HG03196 (cell line): ENCODE results near the gene NTRK3.

Experiments
- ATAC-seq: cut with Tn5 transposase; IDR thresholded peaks from one replicate; pipeline ENCODE4 v1.9.1; 2021; ENCODE audit not compliant: unreplicated experiment

The NTRK3 gene

GRCh38 chr15:88188300-88188699 lies 68.2 kb downstream of the NTRK3 start:
- no peak for ATAC-seq

DNA sequence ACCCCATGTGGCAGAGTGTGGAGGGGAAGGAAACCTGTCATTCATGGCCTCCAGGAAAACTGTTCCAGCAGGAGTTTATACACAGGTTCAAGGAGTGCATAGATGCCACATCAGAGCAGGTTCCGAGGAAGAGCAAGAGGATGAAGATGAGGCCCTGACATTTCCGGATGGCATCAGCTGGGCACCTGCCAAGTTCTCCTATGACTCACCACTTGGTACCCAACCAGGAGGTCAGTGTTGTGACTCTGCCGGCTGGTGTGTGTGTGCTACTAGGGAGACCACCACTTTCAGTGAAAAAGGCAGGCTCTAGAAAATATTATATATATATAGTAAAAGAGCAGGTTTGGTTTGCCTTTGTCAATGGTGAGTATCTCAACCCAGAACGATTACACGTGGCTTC lies 69.3 kb downstream of the NTRK3 start:
- ATAC-seq: no peak

GRCh38 chr15:88185584-88185983 lies 71.0 kb downstream of the NTRK3 start:
- no peak for ATAC-seq

- ATAC-seq: no peak
Observed at GRCh38 chr15:88181613-88182012, 74.9 kb downstream of the NTRK3 start.

GRCh38 chr15:88179562-88179961 lies 77.0 kb downstream of the NTRK3 start:
- ATAC-seq: peak; percentile 83

GRCh38 chr15:88178631-88179030 lies 77.9 kb downstream of the NTRK3 start:
- no peak for ATAC-seq

DNA sequence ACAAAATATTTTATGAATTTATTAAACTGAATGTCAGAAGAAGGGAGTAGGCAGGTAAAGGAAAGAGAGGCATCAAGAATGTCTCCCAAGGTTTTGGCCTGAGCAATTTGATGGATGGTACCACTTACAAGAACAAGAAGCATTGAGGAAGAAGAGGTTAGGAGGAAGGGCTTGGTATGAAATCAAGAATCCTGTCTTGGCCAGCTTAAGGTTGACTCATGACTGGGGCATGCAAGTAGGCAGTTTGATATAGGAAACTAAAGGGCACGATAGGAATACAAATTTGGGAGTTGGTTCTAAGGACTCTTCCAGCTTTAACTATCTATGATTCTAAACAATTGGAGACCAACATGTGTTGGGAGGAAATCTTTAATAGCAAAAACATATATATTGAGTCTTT lies 79.1 kb downstream of the NTRK3 start:
- ATAC-seq: no peak

- ATAC-seq: no peak
Observed at GRCh38 chr15:88174571-88174970, 82.0 kb downstream of the NTRK3 start.

DNA sequence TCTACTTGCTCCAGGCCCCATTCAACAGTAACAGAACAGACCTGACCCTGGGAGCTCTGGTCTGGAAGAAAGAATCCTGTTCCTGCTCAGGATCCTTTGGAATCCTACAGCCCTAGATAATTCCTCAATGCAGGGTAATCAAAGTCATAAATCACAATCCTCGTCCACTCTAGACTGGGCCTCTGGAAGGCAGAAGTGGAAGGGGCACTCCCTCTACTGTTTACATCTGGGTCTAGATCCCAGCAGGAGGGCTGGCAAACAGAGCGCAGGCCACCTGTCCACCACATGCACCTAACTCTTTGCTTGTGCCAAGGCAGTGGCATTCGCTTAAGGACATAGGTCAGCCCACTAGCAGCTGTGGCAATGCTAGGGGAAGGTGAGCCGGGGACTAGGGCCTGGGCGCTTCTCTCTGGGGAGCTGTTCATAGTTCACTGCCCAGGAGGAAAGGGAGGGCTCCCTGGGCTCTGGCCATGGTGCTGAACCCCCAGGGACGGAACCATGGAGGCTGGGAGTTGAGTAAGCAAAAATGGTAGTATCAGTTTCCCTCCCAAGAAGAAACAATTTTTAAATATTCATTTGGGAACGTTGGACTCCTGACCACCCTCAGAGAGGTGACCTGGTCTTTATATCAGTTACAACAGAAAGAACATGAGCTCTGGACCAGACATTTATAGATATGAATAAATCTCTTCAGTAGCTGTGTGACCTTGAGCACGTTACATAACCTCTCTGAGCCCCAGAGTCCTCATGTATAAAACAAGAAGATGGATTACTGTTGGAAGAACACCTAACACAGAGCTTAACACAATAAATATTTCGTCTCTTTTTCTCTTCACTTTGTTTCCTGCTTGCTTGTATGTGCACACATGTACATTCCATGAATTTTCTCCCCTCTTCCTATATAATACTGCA lies 90.2 kb downstream of the NTRK3 start:
- no peak for ATAC-seq

DNA sequence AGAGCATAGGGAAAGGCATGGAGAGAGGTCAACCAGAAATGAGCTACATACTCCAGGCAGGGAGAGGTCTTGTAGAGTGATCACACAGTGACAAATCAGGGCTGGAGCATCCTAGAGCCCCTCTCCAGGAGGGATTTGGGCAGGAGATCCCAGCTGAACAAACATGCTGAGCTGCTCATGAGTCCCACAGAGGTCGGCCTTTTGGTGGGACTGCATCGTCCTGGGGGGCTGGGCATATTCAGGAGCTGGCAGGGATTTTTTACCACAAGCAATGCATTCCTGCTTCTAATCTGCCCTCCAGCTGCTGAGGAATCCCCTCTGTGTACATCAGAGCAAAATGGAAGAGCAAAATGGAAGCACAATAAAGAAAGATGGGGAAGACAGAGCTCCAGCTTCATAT lies 94.9 kb downstream of the NTRK3 start:
- ATAC-seq: no peak

- ATAC-seq: no peak
Observed at GRCh38 chr15:88155310-88155709, 101.2 kb downstream of the NTRK3 start.

- no peak for ATAC-seq
Observed at GRCh38 chr15:88152672-88153071, 103.9 kb downstream of the NTRK3 start.

- no peak for ATAC-seq
Observed at GRCh38 chr15:88147760-88148159, 108.8 kb downstream of the NTRK3 start.

- no peak for ATAC-seq
Observed at GRCh38 chr15:88144921-88145653, 111.5 kb downstream of the NTRK3 start.

- no peak for ATAC-seq
Observed at GRCh38 chr15:88142121-88142520, 114.4 kb downstream of the NTRK3 start.

GRCh38 chr15:88141269-88141889 lies 115.2 kb downstream of the NTRK3 start:
- ATAC-seq: no peak

- ATAC-seq: no peak
Observed at GRCh38 chr15:88140398-88140797, 116.1 kb downstream of the NTRK3 start.

GRCh38 chr15:88139936-88140335 lies 116.6 kb downstream of the NTRK3 start:
- no peak for ATAC-seq

GRCh38 chr15:88133795-88134194 lies 122.7 kb downstream of the NTRK3 start:
- no peak for ATAC-seq

DNA sequence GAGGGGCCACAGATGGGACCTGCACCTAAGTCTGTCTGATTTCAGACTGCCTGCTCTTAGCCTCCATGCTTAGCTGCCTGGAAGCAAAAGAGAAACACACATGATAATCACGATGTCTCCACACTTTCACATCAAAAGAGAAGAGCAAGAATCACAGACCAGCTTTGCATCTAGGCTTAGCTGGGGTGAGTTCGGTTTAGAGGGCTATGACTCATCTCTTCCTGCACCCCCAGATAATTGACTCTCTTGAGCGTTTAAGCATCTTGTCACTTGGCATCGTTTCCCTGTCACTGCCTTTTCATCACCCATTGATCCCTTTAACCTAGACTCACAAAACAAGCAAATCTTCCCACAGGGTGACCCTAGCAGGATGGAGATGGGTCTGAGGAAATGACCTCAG lies 124.0 kb downstream of the NTRK3 start:
- no peak for ATAC-seq

- no peak for ATAC-seq
Observed at GRCh38 chr15:88131937-88132336, 124.6 kb downstream of the NTRK3 start.

- ATAC-seq: no peak
Observed at GRCh38 chr15:88127432-88127790, 129.1 kb downstream of the NTRK3 start.
